GM18517 (cell line): Measurements from ENCODE around the gene PLA2G1B.
"Not testable (repeated sequence)": the region's sequence is repeated elsewhere in the genome, so short reads cannot be mapped to it uniquely, and the experiment has no call there.

Experiments used
- ATAC-seq: cut with Tn5 transposase; IDR thresholded peaks from one replicate; pipeline ENCODE4 v1.9.1; 2021; ENCODE audit warnings: mild to moderate bottlenecking, moderate library complexity; ENCODE audit not compliant: unreplicated experiment

PLA2G1B gene

GRCh38 chr12:120359128-120359527, 31.5 kb upstream of the PLA2G1B start:
- no peak for ATAC-seq

- no peak for ATAC-seq
Measured at GRCh38 chr12:120358412-120359100, 31.0 kb upstream of the PLA2G1B start.

- ATAC-seq, result no peak
Measured at GRCh38 chr12:120357104-120357503, 29.5 kb upstream of the PLA2G1B start.

GRCh38 chr12:120356567-120357030, 29.0 kb upstream of the PLA2G1B start:
- ATAC-seq, result no peak

- ATAC-seq, result no peak
Measured at GRCh38 chr12:120353556-120354317, 26.2 kb upstream of the PLA2G1B start.

GRCh38 chr12:120353136-120353535, 25.6 kb upstream of the PLA2G1B start:
- ATAC-seq, result no peak

- ATAC-seq, result no peak
Measured at GRCh38 chr12:120352117-120352516, 24.5 kb upstream of the PLA2G1B start.

GRCh38 chr12:120350576-120351350, 23.2 kb upstream of the PLA2G1B start:
- no peak for ATAC-seq

- ATAC-seq, result no peak
Measured at GRCh38 chr12:120347766-120348165, 20.2 kb upstream of the PLA2G1B start.

GRCh38 chr12:120346681-120347080, 19.1 kb upstream of the PLA2G1B start:
- no peak for ATAC-seq

- ATAC-seq, result no peak
Measured at GRCh38 chr12:120346031-120346430, 18.5 kb upstream of the PLA2G1B start.

GRCh38 chr12:120343692-120344091, 16.1 kb upstream of the PLA2G1B start:
- ATAC-seq, result no peak

- ATAC-seq, result no peak
Measured at GRCh38 chr12:120343039-120343537, 15.5 kb upstream of the PLA2G1B start.

GRCh38 chr12:120342175-120343038, 14.8 kb upstream of the PLA2G1B start:
- ATAC-seq, result no peak

- no peak for ATAC-seq
Measured at GRCh38 chr12:120339256-120339655, 11.7 kb upstream of the PLA2G1B start.

- no peak for ATAC-seq
Measured at GRCh38 chr12:120337730-120338129, 10.2 kb upstream of the PLA2G1B start.

- not testable (repeated sequence) for ATAC-seq
Measured at GRCh38 chr12:120336392-120336791, 8.8 kb upstream of the PLA2G1B start.

- ATAC-seq, result not testable (repeated sequence)
Measured at GRCh38 chr12:120335447-120335846, 7.9 kb upstream of the PLA2G1B start.

GRCh38 chr12:120332523-120332922, 4.9 kb upstream of the PLA2G1B start:
- no peak for ATAC-seq

- ATAC-seq, result no peak
Measured at GRCh38 chr12:120332041-120332440, 4.5 kb upstream of the PLA2G1B start.
